Neural crest cell (in vitro differentiated cells): Measurements from ENCODE around the gene BICDL2. TPM values are rescaled to one million over a fixed set of nuclear protein-coding genes. Genes with fewer than 3 reads are reported as not detected.

Experiments used
- DNase-seq: peaks from one replicate; pipeline ENCODE4 v3.0.0; 2021; ENCODE audit warnings: low read depth, mixed read lengths, low spot score
- H3K27ac Mint-ChIP-seq: one replicate; pipeline ENCODE4 v1.8.0; 2021; ENCODE audit warnings: mild to moderate bottlenecking, mixed read lengths; ENCODE audit not compliant: unreplicated experiment
- H3K27me3 Mint-ChIP-seq: 2 replicates; pipeline ENCODE4 v1.8.0; 2021; ENCODE audit warnings: low read depth, mild to moderate bottlenecking, mixed read lengths
- H3K36me3 Mint-ChIP-seq: 2 replicates; pipeline ENCODE4 v1.8.0; 2021; ENCODE audit warnings: low read depth, mild to moderate bottlenecking, mixed read lengths
- H3K4me1 Mint-ChIP-seq: 2 replicates; pipeline ENCODE4 v1.8.0; 2021; ENCODE audit warnings: mixed read lengths
- H3K4me3 Mint-ChIP-seq: one replicate; pipeline ENCODE4 v1.8.0; 2021; ENCODE audit warnings: mild to moderate bottlenecking, mixed read lengths
- H3K9me3 Mint-ChIP-seq: 2 replicates; pipeline ENCODE4 v1.8.0; 2021; ENCODE audit warnings: mixed read lengths
- total RNA-seq: library from RNA; stranded (reverse); gene quantifications from 2 replicates; pipeline ENCODE4 v1.2.1, GENCODE V29; 2021
- TF ChIP-seq, protein P1 (sequence below): fragments of 200-600 bp; sonication (generic); conservative IDR thresholded peaks from 2 replicates; pipeline ENCODE4 v1.5.0; 2021; ENCODE audit warnings: antibody characterized with exemption, mild to moderate bottlenecking

Gene BICDL2
- total RNA-seq, 1 donor from 2014 or later: not detected

DNA sequence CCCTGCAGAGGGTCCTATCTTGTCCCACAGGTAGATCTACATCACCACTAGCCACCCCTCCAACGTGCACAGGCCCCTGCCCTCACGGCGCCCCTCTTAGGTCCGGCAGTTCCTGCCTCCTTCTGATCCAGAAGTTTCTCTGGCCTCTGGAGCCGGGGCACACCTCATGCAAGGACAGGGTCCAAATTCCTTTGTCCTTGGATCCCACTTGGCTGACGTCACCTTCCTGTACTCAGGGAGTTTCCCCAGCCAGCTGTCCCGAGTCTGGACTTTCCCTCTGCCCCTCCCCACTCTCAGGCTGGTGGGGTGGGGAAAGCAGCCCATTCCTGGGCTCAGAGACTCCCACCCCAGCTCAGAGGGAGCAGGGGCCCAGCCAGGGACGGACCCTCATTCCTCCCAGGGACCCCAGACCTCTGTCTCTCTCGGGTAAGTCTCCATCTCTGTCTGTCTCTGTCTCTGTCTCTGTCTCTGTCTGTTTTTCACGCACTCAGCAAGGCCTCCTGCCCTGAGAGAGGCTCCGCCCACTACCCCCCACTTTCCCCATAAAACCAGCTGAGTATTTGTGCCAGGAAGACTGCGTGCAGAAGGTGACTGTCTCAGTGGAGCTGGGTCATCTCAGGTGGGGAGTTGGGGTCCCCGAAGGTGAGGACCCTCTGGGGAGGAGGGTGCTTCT lies 28.5 kb upstream of the BICDL2 start, which contains the start of gene IL32:
TSS of gene IL32 (plus strand) at position 572 of the 673 bp plus-strand sequence. CDS start 172 bp downstream, outside the sequence.
- Mint-ChIP-seq H3K4me1 (no peaks in the 10 kb centered on the region), H3K27me3 (peaks cover 5% of the 10 kb centered on the region), H3K4me3 (no peak within 1 kb of the TSS), H3K27ac (peak within 1 kb of the TSS; percentile 91), H3K9me3 (no peaks in the 10 kb centered on the region), H3K36me3 (no peaks in the 10 kb centered on the region)
- TF ChIP-seq, protein P1, sequence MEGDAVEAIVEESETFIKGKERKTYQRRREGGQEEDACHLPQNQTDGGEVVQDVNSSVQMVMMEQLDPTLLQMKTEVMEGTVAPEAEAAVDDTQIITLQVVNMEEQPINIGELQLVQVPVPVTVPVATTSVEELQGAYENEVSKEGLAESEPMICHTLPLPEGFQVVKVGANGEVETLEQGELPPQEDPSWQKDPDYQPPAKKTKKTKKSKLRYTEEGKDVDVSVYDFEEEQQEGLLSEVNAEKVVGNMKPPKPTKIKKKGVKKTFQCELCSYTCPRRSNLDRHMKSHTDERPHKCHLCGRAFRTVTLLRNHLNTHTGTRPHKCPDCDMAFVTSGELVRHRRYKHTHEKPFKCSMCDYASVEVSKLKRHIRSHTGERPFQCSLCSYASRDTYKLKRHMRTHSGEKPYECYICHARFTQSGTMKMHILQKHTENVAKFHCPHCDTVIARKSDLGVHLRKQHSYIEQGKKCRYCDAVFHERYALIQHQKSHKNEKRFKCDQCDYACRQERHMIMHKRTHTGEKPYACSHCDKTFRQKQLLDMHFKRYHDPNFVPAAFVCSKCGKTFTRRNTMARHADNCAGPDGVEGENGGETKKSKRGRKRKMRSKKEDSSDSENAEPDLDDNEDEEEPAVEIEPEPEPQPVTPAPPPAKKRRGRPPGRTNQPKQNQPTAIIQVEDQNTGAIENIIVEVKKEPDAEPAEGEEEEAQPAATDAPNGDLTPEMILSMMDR: no peak
- no peak for DNase-seq

DNA sequence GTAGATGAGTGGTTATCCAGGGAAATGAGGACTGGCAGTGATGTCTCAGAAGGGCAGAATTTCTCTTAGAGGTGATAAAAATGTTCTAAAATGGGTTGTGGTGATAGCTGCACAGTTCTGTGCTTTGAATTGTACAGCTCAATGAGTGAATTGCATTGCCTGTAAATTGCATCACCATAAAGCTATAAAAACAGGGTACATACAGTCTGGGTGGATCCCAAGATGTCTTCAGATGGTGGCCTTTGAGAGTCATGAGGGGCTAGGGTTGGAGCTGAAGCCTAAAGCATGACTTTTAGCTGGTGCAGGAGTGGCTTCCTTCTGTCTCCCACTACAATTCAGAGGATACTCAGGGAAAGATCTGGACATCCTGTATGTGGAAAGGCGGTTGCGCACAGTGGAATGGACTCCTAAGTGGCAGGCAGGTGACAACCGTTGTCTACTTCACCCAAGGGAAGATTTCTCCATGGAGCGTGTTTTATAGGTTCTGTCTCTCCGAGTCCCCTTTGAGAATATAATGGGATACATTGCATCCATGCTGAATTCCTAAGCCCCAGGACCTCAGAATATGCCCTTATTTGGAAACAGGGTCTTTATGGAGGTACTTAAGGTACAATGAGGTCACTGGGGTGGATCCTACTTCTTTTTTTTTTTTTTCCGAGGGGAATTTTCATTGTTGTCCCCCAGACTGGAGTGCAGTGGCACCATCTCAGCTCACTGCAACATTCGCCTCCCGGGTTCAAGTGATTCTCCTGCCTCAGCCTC lies 27.1 kb upstream of the BICDL2 start:
- TF ChIP-seq, protein P1: no peak
- Mint-ChIP-seq H3K4me3 (no peak overlapping the region), H3K27me3 (peaks cover 2% of the 10 kb centered on the region), H3K36me3 (no peaks in the 10 kb centered on the region), H3K4me1 (peaks cover 7% of the 10 kb centered on the region), H3K9me3 (no peaks in the 10 kb centered on the region), H3K27ac (no peak overlapping the region)
- DNase-seq: no peak

- H3K4me3 Mint-ChIP-seq: no peak overlapping the region
- no peak for DNase-seq
- H3K27me3 Mint-ChIP-seq: peaks cover 2% of the 10 kb centered on the region
- no peak overlapping the region for H3K27ac Mint-ChIP-seq
- no peaks in the 10 kb centered on the region for H3K36me3 Mint-ChIP-seq
- TF ChIP-seq, protein P1: no peak
- H3K4me1 Mint-ChIP-seq: peaks cover 7% of the 10 kb centered on the region
- H3K9me3 Mint-ChIP-seq: no peaks in the 10 kb centered on the region
Observed at GRCh38 chr16:3062553-3062952, 25.8 kb upstream of the BICDL2 start.

DNA sequence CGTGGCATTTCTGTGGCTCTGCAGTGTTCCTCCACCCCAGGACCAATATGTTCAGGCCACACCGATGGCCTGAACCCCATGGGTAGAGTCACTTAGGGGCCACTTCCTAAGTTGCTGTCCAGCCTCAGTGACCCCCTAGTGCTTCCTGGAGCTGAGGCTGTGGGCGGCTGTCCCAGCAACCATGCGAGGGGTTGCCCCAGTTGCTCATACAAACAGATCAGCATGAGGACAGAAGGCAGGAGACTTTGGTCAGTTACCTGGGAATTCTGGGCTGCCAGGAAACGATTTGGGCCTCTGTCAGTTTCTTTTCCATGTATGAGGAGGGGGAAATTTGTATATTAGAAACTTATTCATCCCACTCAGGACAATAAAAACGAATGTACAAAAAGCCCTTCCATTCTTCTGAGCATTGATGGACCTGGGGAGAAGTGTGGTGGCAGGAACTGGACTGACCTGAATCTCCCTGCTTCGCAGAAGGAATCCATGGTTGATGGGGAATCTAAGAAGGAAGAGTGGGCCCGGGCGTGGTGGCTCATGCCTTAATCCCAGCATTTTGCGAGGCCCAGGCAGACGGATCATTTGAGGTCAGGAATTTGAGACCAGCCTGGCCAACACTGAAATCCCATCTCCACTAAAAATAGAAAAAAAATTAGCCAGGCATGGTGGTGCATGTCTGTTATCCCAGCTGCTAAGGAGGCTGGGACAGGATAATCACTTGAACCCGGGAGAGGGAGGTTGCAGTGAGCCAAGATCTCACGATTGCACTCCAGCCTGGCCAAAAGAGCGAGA lies 23.8 kb upstream of the BICDL2 start:
- H3K9me3 Mint-ChIP-seq: no peaks in the 10 kb centered on the region
- H3K27me3 Mint-ChIP-seq: peaks cover 2% of the 10 kb centered on the region
- H3K27ac Mint-ChIP-seq: no peak overlapping the region
- DNase-seq: no peak
- TF ChIP-seq, protein P1: no peak
- peaks cover 7% of the 10 kb centered on the region for H3K4me1 Mint-ChIP-seq
- H3K36me3 Mint-ChIP-seq: no peaks in the 10 kb centered on the region
- peak overlapping the region; percentile 88 for H3K4me3 Mint-ChIP-seq

DNA sequence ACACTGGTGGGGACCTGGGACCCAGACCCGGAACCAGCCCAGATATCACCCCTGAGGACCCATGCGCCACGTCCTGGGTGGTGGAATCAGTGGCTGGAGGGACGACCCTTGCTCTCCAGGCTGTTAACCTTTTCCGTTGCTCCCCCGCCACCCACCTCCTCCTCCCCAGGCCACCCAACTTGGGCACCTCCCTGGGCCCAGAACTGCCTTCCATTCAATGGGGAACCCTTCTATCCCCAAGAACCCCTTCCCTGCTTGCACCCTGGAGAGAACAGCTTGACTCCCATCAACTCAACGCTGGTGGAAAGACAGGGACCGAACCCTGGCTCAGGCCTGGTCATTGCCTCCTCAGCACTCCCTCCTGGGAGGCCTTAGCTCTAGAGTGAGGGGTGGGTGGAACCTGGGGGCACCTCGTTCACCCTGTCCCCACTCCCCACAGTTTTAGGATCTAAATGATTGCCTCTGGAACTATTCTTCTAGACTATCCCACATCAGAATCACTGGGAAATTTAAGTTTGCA lies 23.0 kb upstream of the BICDL2 start:
- Mint-ChIP-seq H3K4me3 (peak overlapping the region; percentile 88), H3K27me3 (peaks cover 2% of the 10 kb centered on the region), H3K36me3 (no peaks in the 10 kb centered on the region), H3K4me1 (peaks cover 7% of the 10 kb centered on the region), H3K27ac (peak overlapping the region; percentile 57), H3K9me3 (no peaks in the 10 kb centered on the region)
- DNase-seq: no peak
- TF ChIP-seq, protein P1: no peak
